ENCODE data around the gene ANAPC7.
A peak's percentile ranks its signal among the peaks of the same experiment; 100 is the strongest.

The ANAPC7 gene

DNA sequence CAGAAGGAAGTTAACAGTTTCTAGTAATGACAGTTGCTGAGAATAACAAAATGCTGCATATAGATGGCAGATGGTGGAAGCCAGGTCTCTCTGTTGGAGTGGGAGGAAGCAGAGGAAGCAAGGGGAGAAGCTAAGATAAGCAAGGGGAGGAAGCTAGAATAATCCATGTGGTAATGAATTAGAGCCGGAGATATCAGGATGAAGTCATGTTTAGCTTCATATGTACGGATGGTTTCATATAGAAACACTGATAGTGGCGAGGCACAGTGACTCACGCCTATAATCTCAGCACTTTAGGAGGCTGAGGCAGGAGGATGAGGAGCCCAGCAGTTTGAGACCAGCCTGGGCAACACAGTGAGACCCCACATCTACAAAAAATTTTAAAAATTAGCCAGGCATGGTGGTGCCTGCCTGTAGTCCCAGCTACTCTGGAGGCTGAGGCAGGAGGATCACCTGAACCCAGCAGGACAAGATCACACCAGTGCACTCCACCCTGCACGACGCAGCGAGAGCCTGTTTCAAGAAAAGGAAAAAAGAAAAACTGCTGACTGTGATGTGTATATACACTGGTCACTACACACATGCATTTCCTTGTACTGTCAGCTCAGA is 49.2 kb downstream of the ANAPC7 start:
- ChIA-PET CTCF (interaction anchor here (0.6 to 1.3 kb wide), 6 partner anchors 18 to 424 kb away, joined by 3 to 11 read pairs (median 4); no protein-coding TSS in a partner anchor), POLR2A (no interaction called here)
- peaks cover 0 to 24% of the 10 kb centered on the region in 2 experiments; a peak in 2 of 3 replicates for H3K36me3 ChIP-seq (ENCODE audit: control insufficient read depth in 2 of 2, insufficient read depth in 1 of 2, low read length in 2 of 2)
- no peak overlapping the region for H3K4me3 ChIP-seq (ENCODE audit: low read depth, low read length)
- no peaks in the 10 kb centered on the region for H3K9me3 ChIP-seq (ENCODE audit: control insufficient read depth, insufficient read depth, low read depth, low read length)
- H3K27ac ChIP-seq (ENCODE audit: extremely low read depth, low read depth, low read length) = no peak overlapping the region
- no peaks in the 10 kb centered on the region for H3K4me1 ChIP-seq (ENCODE audit: control insufficient read depth, insufficient read depth, low read length)
- TF ChIP-seq ZNF121 (tag by site-specific recombination; IDR thresholded peaks at IDR 0.05) (peak; percentile 97), KLF8 (tag by site-specific recombination; IDR thresholded peaks at IDR 0.05) (0 out of 2 replicates have a peak, but pooled peaks have one; percentile 24), ZNF274 (IDR thresholded peaks at IDR 0.05; ENCODE audit: low read length) (no peak), ZNF274 (tag by site-specific recombination; IDR thresholded peaks at IDR 0.05; ENCODE audit: borderline replicate concordance) (no peak), ZNF624 (tag by site-specific recombination; IDR thresholded peaks at IDR 0.05) (no peak), ZNF521 (tag by site-specific recombination; IDR thresholded peaks at IDR 0.05) (no peak), ZNF747 (tag by site-specific recombination; IDR thresholded peaks at IDR 0.05) (no peak), ZXDB (tag by site-specific recombination; IDR thresholded peaks at IDR 0.05) (peak; percentile 38; the same call in 1 of the 2 replicates), SP7 (tag by site-specific recombination; IDR thresholded peaks at IDR 0.05) (peak; percentile 62; the same call in 1 of the 2 replicates), ZBTB48 (tag by site-specific recombination; IDR thresholded peaks at IDR 0.05) (no peak), ZNF16 (tag by site-specific recombination; IDR thresholded peaks at IDR 0.05; ENCODE audit: low read depth) (no peak), OVOL3 (tag by site-specific recombination; IDR thresholded peaks at IDR 0.05) (no peak), ZNF654 (tag by site-specific recombination; IDR thresholded peaks at IDR 0.05; ENCODE audit: low read depth) (no peak), HOXA7 (CRISPR knock-in tag; IDR thresholded peaks at IDR 0.05; ENCODE audit: borderline replicate concordance) (no peak), ZNF843 (tag by site-specific recombination; IDR thresholded peaks at IDR 0.05) (no peak), GLI4 (tag by site-specific recombination; IDR thresholded peaks at IDR 0.05) (no peak), ZNF776 (tag by site-specific recombination; IDR thresholded peaks at IDR 0.05; ENCODE audit: borderline replicate concordance) (no peak), ZBTB17 (tag by site-specific recombination; IDR thresholded peaks at IDR 0.05) (peak; percentile 95), ZNF660 (tag by site-specific recombination; IDR thresholded peaks at IDR 0.05) (peak; percentile 48; the same call in 1 of the 2 replicates), ZNF184 (tag by site-specific recombination; IDR thresholded peaks at IDR 0.05) (no peak), ZNF629 (tag by site-specific recombination; IDR thresholded peaks at IDR 0.05) (peak; percentile 60)
- TF ChIP-seq, protein P1, sequence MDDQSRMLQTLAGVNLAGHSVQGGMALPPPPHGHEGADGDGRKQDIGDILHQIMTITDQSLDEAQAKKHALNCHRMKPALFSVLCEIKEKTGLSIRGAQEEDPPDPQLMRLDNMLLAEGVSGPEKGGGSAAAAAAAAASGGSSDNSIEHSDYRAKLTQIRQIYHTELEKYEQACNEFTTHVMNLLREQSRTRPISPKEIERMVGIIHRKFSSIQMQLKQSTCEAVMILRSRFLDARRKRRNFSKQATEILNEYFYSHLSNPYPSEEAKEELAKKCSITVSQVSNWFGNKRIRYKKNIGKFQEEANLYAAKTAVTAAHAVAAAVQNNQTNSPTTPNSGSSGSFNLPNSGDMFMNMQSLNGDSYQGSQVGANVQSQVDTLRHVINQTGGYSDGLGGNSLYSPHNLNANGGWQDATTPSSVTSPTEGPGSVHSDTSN (CRISPR knock-in tag; IDR thresholded peaks at IDR 0.05) = no peak
- TF ChIP-seq, protein P2, sequence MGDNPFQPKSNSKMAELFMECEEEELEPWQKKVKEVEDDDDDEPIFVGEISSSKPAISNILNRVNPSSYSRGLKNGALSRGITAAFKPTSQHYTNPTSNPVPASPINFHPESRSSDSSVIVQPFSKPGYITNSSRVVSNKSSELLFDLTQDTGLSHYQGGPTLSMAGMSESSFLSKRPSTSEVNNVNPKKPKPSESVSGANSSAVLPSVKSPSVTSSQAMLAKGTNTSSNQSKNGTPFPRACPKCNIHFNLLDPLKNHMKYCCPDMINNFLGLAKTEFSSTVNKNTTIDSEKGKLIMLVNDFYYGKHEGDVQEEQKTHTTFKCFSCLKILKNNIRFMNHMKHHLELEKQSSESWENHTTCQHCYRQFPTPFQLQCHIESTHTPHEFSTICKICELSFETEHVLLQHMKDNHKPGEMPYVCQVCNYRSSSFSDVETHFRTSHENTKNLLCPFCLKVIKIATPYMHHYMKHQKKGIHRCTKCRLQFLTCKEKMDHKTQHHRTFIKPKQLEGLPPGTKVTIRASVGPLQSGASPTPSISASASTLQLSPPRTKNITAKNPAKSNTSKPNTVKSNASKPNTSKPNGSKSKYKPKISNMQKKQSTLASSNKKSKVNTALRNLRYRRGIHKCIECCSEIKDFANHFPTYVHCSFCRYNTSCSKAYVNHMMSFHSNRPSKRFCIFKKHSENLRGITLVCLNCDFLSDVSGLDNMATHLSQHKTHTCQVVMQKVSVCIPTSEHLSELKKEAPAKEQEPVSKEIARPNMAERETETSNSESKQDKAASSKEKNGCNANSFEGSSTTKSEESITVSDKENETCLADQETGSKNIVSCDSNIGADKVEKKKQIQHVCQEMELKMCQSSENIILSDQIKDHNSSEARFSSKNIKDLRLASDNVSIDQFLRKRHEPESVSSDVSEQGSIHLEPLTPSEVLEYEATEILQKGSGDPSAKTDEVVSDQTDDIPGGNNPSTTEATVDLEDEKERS (tag by site-specific recombination; IDR thresholded peaks at IDR 0.05) = no peak
- TF ChIP-seq, protein P3, sequence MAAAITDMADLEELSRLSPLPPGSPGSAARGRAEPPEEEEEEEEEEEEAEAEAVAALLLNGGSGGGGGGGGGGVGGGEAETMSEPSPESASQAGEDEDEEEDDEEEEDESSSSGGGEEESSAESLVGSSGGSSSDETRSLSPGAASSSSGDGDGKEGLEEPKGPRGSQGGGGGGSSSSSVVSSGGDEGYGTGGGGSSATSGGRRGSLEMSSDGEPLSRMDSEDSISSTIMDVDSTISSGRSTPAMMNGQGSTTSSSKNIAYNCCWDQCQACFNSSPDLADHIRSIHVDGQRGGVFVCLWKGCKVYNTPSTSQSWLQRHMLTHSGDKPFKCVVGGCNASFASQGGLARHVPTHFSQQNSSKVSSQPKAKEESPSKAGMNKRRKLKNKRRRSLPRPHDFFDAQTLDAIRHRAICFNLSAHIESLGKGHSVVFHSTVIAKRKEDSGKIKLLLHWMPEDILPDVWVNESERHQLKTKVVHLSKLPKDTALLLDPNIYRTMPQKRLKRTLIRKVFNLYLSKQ (tag by site-specific recombination; IDR thresholded peaks at IDR 0.05; ENCODE audit: borderline replicate concordance) = no peak
- TF ChIP-seq, protein P4, sequence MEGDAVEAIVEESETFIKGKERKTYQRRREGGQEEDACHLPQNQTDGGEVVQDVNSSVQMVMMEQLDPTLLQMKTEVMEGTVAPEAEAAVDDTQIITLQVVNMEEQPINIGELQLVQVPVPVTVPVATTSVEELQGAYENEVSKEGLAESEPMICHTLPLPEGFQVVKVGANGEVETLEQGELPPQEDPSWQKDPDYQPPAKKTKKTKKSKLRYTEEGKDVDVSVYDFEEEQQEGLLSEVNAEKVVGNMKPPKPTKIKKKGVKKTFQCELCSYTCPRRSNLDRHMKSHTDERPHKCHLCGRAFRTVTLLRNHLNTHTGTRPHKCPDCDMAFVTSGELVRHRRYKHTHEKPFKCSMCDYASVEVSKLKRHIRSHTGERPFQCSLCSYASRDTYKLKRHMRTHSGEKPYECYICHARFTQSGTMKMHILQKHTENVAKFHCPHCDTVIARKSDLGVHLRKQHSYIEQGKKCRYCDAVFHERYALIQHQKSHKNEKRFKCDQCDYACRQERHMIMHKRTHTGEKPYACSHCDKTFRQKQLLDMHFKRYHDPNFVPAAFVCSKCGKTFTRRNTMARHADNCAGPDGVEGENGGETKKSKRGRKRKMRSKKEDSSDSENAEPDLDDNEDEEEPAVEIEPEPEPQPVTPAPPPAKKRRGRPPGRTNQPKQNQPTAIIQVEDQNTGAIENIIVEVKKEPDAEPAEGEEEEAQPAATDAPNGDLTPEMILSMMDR (tag by site-specific recombination; IDR thresholded peaks at IDR 0.05) = no peak
- TF ChIP-seq, protein P5, sequence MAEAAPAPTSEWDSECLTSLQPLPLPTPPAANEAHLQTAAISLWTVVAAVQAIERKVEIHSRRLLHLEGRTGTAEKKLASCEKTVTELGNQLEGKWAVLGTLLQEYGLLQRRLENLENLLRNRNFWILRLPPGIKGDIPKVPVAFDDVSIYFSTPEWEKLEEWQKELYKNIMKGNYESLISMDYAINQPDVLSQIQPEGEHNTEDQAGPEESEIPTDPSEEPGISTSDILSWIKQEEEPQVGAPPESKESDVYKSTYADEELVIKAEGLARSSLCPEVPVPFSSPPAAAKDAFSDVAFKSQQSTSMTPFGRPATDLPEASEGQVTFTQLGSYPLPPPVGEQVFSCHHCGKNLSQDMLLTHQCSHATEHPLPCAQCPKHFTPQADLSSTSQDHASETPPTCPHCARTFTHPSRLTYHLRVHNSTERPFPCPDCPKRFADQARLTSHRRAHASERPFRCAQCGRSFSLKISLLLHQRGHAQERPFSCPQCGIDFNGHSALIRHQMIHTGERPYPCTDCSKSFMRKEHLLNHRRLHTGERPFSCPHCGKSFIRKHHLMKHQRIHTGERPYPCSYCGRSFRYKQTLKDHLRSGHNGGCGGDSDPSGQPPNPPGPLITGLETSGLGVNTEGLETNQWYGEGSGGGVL (tag by site-specific recombination; IDR thresholded peaks at IDR 0.05) = peak; percentile 75
- TF ChIP-seq, protein P6, sequence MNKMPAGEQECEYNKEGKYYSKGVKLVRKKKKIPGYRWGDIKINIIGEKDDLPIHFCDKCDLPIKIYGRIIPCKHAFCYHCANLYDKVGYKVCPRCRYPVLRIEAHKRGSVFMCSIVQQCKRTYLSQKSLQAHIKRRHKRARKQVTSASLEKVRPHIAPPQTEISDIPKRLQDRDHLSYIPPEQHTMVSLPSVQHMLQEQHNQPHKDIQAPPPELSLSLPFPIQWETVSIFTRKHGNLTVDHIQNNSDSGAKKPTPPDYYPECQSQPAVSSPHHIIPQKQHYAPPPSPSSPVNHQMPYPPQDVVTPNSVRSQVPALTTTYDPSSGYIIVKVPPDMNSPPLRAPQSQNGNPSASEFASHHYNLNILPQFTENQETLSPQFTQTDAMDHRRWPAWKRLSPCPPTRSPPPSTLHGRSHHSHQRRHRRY (tag by site-specific recombination; IDR thresholded peaks at IDR 0.05) = no peak

Data from HEK293 (cell line).